GM18511 (cell line): Measurements from ENCODE around the gene LTC4S.
"Not testable (repeated sequence)": the region's sequence is repeated elsewhere in the genome, so short reads cannot be mapped to it uniquely, and the experiment has no call there.

Source experiments
- ATAC-seq: cut with Tn5 transposase; IDR thresholded peaks from one replicate; pipeline ENCODE4 v1.9.1; 2021; ENCODE audit warnings: mild to moderate bottlenecking, moderate library complexity; ENCODE audit not compliant: unreplicated experiment

LTC4S gene

DNA sequence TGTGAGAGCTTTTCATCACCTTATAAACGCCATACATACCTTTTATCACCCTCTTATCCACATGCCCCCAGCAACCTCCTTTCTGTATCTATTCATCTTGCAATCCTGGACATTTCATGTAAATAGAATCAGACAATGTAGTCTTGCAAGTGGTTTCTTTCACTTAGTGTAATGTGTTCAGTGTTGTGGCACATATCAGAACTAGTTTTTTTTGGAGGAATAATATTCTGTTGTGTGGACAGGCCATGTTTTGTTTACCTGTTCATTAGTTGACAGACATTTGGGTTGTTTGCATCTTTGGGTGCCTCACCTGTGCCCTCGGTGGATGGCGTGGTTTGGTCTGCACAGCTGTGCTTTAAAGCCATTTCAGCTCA is 28.3 kb downstream of the LTC4S start:
- no peak for ATAC-seq

DNA sequence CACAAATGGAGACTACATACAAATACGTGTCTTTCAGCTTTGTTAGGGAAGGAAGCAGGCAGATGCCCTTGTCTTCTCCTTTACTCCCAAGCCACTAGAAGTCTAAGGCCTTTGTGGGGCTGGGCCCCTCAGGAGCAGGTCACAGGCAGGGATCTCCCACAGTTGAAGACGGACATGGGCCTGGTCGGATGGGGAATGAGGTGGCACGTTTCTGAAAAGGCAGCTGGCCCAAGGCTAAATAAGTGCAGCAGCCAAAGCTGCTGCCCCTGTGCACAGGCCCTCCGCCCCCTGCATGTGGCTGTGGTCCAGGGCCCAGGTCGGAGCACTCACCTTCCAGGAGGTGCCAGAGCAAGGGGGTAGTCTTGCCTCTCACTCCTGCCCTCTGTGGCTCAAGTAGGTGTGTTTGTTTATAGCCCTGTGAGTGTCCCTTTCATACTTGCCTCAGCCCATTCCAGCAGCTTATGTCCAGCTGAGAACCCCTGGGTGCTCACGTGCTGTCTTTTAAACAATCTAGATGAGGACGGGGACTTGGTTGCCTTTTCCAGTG is 28.7 kb downstream of the LTC4S start:
- no peak for ATAC-seq

DNA sequence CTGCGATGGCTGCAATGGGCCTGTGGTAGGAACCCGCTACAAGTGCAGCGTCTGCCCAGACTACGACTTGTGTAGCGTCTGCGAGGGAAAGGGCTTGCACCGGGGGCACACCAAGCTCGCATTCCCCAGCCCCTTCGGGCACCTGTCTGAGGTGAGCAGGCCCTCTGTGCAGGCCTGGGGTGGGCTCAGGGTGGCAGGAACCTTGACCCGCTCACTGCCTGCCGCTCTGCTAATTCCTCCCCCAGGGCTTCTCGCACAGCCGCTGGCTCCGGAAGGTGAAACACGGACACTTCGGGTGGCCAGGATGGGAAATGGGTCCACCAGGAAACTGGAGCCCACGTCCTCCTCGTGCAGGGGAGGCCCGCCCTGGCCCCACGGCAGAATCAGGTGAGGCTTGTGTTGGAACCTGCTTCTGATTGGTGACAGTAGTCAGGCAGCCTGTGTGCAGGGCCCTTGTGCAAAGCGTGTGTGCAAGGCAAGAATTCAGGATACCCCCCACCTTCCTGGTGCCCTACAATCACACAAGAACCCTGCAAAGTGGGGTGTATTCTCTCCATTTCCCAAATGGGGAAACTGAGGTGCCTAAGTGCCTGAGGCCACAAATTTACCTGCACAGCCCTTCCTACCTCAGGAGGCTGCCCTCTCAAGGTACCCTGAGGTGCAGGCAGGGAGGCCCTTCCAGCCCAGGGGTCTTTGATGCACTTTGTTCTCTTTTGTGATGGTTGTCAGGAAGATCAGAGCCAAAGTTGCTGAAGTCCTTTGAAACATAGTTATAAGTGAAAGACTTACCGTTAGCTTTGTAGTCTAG is 30.4 kb downstream of the LTC4S start:
- no peak for ATAC-seq

DNA sequence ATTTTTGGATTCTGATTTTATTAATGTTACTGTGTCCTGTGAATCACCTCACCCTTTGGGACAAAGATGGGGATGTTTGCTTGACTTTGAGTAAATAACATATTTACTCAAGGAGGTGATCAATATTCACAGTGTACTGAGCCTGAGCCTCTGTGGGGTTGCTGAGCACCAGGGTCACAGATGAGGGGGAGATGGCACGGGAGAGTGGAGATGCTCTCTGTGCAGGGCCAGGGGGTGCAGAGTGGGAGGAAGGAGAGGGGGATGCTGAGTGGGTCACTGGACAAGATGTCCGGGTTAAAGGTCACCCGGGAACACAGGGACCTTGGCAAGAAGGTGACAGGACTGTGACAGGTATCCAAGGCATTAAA is 30.9 kb downstream of the LTC4S start:
- no peak for ATAC-seq

DNA sequence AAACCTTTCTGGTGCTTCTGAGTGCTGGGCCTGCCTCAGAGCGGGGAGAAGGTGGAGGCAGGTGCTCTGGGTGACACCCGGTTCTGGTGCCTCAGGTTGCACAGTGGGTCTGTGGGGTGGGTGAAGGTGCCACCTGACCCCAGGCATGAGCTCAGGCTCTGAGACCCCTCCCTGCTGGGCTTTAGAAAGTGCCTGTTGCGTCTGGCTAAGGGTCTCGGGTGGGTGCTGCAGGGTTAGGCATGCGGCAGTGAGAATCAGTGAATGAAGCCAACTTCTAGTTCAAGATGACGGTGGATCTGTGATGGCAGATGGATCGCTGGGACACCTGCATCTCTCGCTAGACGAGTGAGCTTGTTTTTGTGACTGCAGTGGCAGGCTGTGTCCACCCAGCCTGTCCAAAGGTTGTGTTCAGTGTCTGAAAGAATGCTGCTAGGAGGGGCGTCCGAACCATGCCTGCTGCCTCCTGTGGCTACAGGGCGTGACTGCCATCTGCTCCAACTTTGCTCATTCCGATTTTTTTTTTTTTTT is 31.9 kb downstream of the LTC4S start:
- no peak for ATAC-seq

DNA sequence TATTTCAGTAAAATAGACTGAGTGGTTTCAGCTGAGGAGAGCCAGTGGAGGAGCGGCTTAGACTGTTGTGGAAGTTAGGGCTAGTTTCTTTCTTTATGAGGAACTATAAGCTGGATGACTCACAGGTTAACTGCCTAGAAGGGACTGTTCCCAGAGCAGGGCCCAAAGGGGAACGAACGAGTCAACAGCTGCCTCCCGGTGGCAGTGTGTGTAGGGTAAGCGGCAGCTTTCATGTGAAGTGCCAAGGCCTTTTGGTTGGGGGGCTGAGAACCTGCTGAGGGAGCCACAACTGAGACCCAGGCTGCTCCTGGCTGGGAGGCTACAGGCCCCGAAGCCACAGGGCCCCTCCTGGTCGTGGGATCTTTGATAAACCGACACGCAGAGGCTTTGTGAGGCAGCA is 33.9 kb downstream of the LTC4S start:
- no peak for ATAC-seq

DNA sequence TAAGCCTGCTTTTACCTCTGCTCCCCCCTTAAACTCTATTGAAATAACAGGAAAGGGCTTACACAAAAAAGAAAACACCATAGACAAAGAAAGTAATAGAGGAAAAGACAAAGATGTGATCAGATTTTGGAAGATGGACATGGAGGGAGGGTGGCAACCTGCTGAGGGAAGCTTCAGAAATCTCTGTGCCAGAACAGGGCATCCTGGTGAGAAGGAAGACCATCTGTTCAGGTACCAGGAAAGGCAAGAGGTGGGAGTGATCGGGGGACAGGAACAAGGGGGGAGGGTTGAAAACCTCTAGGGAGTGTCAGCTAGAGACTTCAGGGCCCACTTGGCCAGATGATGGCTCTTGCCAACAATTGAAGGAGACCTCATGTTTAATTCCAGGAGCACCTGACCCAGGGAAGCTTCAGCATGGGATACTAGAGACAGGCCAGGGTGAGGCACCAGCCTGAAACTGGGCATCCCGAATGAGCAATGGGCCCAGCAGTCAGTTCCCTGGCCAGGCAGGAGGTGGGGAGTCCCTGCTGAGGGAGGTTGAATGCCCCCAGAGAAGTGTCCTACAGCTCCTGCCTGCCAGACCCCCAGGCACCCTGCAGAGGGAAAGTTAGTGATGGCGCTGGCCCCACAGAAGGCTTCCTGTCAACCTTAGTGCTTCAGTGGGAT is 35.1 kb downstream of the LTC4S start:
- no peak for ATAC-seq

DNA sequence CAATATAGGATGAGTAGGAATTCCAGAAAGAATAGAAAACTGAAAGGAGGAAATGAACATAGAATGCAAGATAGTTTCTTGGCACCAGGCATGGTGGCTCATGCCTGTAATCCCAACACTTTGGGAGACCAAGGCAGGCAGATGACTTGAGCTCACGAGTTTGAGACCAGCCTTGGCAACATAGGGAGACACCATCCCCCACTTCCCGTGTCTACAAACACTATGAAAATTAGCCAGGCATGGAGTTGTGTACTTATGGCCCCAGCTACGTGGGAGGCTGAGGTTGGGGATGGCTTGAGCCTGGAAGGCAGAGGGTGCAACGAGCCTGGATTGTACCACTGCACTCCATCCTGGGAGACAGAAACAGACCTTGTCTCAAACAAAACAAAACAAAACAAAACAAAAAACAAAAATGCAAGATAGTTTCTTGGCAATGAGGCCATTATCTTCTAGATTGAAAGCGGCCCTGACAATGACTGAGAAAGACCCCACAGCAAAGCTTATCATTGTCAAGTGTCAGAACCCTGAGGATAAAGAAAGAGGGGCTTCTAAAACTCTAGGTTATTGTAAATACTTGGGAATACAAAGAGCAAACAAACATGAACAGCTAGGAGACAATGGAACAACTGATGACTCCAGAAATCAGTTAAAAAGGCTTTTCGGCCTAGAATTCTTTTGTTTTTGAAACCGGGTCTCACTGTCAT is 36.1 kb downstream of the LTC4S start:
- ATAC-seq, result no peak

DNA sequence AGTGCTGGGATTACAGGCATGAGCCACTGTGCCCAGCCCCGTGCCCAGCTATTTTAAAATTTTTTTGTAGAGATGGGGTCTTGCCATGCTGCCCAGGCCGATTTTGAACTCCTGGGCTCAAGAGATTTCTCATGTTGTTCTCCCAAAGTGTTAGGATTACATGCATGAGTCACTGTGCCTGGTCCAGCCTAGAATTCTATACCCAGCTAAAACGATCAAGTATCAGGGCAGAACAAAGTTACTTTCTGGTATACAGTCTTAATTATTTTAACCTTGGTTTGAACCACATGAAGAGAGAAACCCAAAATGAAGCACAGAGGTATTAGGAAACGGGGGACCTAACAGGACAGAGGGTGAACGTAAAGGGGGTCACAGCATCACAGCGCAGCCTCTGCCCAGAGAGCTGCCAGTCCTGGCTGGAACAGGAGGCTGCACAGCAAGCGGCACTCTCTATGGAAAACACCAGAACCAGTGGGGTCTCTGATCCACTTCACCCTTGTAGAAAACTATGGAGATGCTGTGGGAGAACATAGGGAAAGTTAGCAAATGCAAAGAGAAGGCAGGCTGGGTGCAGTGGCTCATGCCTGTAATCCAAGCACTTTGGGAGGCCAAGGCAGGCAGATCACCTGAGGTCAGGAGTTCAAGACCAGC is 37.2 kb downstream of the LTC4S start:
- ATAC-seq, result no peak

DNA sequence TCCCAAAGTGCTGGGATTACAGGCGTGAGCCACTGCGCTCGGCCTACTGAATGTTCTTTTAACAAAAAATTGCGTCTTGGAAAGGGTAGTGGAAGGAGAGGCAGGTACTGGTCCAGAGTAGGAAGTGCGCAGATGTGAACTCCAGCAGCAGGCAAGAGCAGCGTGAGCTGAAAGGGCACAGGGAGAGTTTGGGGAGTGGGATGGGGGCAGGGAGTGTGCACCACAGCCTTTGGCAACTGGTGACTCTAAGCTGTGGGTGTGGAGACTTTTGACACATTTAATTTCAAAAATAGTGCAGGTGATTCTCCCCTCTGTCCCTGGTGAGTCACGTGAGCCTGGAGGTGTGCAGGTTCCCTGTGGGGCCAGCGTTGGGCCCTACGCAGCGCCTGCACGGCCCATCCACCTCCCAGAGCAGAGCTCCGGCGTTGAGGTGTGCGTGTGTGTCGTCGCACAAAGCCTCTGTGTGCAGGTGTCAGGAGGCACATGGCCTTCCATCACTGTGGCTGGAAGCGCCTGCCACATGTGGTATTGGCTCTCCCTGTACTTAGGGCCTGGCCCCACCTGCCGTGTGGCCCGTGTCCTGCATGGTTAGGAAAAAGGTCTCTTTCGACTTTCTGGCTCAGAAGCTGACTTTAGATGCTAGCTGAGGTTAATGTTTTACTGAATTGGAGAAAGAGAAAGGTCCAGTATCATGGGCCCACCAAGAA is 38.4 kb downstream of the LTC4S start:
- no peak for ATAC-seq

DNA sequence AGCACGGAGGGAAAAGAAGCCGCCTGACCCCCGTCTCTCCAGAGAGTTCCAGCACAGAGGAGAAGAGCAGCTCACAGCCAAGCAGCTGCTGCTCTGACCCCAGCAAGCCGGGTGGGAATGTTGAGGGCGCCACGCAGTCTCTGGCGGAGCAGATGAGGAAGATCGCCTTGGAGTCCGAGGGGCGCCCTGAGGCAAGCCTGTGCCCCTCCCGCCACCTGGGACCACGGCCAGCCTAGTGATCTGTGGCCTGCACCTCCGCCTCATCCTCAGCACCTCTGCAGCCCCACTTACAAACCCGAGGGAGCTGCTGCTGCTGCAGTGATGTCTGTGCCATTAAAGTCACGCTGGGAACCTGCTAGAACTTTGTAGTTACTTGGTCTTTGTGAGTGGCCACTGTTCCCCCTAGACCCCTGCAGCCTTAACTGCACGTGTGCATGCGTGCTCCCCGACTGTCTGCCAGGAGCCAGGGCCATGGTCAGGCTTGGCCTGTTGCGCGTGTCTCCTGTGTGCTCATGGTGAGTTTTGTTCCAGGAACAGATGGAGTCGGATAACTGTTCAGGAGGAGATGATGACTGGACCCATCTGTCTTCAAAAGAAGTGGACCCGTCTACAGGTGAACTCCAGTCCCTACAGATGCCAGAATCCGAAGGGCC is 39.4 kb downstream of the LTC4S start:
- no peak for ATAC-seq

DNA sequence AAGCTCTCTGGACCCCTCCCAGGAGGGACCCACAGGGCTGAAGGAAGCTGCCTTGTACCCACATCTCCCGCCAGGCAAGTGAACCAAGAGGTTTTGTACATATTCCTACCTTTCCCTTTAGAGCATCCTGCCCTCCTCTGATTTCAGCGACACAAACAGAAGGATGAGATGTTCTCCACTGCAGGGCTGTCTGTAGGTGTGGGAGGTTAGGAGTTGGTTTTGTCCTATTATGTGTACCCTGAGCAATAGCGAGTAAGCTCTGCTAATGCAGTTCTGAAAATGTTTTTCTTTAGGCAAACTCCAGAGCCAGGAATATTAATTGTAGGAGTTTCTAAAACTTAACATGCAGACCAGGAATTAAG is 39.9 kb downstream of the LTC4S start:
- ATAC-seq, result no peak

DNA sequence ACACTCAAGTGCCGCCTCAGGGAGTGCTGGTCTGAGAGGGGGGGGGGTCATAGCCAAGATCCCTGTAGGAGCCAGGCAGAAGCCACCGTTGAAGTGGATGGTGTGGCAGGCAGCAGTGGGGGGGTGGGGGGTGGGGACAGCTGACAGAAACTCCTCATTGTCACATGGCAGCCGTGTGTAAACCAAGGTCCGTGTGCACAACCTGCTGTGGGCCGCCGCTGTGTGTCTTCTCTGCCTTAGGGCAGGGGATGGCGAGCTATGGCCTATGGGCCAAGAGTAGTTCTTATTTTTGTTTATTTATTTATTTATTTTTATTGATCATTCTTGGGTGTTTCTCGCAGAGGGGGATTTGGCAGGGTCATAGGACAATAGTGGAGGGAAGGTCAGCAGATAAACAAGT is 40.3 kb downstream of the LTC4S start:
- ATAC-seq, result no peak

DNA sequence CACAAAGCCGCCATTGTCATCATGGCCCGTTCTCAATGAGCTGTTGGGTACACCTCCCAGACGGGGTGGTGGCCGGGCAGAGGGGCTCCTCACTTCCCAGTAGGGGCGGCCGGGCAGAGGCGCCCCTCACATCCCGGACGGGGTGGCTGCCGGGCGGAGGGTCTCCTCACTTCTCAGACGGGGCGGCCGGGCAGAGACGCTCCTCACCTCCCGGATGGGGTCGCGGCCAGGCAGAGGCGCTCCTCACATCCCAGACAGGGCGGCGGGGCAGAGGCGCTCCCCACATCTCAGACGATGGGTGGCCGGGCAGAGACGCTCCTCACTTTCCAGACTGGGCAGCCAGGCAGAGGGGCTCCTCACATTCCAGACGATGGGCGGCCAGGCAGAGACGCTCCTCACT is 41.1 kb downstream of the LTC4S start:
- not testable (repeated sequence) for ATAC-seq

DNA sequence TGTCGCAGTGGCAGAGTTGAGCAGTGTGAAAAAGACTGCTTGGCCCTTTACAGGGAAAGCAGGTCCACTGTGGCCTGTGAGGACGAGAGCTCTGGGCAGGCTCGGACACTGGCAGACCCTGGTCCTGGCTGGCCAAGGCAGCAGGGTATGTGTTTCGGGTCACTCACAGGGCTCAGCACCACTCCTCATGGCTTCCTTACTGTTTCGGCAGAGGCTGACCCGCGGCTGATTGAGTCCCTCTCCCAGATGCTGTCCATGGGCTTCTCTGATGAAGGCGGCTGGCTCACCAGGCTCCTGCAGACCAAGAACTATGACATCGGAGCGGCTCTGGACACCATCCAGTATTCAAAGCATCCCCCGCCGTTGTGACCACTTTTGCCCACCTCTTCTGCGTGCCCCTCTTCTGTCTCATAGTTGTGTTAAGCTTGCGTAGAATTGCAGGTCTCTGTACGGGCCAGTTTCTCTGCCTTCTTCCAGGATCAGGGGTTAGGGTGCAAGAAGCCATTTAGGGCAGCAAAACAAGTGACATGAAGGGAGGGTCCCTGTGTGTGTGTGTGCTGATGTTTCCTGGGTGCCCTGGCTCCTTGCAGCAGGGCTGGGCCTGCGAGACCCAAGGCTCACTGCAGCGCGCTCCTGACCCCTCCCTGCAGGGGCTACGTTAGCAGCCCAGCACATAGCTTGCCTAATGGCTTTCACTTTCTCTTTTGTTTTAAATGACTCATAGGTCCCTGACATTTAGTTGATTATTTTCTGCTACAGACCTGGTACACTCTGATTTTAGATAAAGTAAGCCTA is 42.6 kb downstream of the LTC4S start:
- no peak for ATAC-seq

DNA sequence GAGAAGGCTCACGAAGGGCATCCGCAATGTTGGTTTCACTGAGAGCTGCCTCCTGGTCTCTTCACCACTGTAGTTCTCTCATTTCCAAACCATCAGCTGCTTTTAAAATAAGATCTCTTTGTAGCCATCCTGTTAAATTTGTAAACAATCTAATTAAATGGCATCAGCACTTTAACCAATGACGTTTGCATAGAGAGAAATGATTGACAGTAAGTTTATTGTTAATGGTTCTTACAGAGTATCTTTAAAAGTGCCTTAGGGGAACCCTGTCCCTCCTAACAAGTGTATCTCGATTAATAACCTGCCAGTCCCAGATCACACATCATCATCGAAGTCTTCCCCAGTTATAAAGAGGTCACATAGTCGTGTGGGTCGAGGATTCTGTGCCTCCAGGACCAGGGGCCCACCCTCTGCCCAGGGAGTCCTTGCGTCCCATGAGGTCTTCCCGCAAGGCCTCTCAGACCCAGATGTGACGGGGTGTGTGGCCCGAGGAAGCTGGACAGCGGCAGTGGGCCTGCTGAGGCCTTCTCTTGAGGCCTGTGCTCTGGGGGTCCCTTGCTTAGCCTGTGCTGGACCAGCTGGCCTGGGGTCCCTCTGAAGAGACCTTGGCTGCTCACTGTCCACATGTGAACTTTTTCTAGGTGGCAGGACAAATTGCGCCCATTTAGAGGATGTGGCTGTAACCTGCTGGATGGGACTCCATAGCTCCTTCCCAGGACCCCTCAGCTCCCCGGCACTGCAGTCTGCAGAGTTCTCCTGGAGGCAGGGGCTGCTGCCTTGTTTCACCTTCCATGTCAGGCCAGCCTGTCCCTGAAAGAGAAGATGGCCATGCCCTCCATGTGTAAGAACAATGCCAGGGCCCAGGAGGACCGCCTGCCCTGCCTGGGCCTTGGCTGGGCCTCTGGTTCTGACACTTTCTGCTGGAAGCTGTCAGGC is 43.6 kb downstream of the LTC4S start:
- no peak for ATAC-seq

DNA sequence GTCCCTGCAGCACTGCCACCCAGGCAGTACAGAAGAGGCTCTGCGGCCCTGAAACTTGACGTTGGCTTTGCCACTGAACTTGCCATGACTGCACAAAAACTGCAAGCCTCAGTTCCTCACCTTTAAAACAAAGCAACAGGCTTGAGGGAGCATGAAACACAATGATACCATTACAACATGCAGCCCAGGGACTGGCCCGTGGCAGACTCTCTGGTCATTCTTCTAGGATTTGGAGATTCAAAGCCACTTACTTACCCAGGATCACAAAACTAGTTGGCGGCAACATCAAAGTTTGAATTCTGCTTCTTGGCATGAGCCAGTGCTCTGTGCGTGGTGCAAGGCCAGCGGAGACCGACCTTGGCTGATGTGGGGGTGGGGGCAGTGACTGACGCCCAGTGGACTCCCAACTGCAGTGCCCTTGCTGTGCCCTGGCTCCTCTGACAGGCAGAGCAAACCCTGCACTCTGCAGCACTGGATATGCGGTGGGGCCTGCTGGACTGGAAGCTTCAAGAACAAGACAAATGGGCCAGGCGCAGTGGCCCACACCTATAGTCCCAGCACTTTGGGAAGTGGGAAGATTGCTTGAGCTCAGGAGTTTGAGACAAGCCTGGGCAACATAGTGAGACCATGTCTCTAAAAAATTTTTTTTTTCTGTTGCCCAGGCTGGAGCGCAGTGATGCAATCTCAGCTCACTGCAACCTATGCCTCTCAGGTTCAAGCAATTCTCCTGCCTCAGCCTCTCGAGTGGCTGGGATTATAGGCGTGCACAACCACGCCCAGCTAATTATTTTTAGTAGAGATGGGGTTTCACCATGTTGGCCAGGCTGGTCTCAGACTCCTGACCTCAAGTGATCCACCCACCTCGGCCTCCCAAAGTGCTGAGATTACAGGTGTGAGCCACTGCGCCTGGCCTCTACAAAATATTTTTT is 45.8 kb downstream of the LTC4S start:
- no peak for ATAC-seq
